ENCODE data around the gene TRIM8. TPM values are rescaled to one million over a fixed set of nuclear protein-coding genes. Genes with fewer than 3 reads are reported as not detected.

Gene TRIM8
- total RNA-seq, 2 donors from 2014 or later = 63.6 to 73.0 TPM

GRCh38 chr10:102620138-102620590, 24.1 kb upstream of the TRIM8 start:
- no peaks in the 10 kb centered on the region for H3K27me3 Mint-ChIP-seq
- no peak overlapping the region for H3K4me3 Mint-ChIP-seq
- H3K9me3 ChIP-seq (ENCODE audit: control insufficient read depth, low read length, poor library complexity, severe bottlenecking) = no peaks in the 10 kb centered on the region
- peak overlapping the region; percentile 71 for H3K27ac Mint-ChIP-seq
- H3K4me1 Mint-ChIP-seq = peaks cover 16% of the 10 kb centered on the region
- H3K36me3 Mint-ChIP-seq (ENCODE audit: low read depth) = no peaks in the 10 kb centered on the region
- ATAC-seq (no peak), DNase-seq (no peak)

GRCh38 chr10:102620591-102621442, 23.5 kb upstream of the TRIM8 start:
- H3K9me3 ChIP-seq (ENCODE audit: control insufficient read depth, low read length, poor library complexity, severe bottlenecking) = no peaks in the 10 kb centered on the region
- Mint-ChIP-seq H3K36me3 (ENCODE audit: low read depth) (no peaks in the 10 kb centered on the region), H3K27me3 (no peaks in the 10 kb centered on the region), H3K4me1 (peaks cover 15% of the 10 kb centered on the region), H3K4me3 (no peak overlapping the region), H3K27ac (peak overlapping the region; percentile 71)
- DNase-seq = no peak
- ATAC-seq = peak; percentile 21

GRCh38 chr10:102621443-102622325, 22.6 kb upstream of the TRIM8 start:
- peak overlapping the region; percentile 71 for H3K27ac Mint-ChIP-seq

GRCh38 chr10:102624094-102624493, 20.2 kb upstream of the TRIM8 start:
- ATAC-seq (no peak), DNase-seq (no peak)
- Mint-ChIP-seq H3K4me1 (peaks cover 15% of the 10 kb centered on the region), H3K4me3 (no peak overlapping the region), H3K27ac (no peak overlapping the region), H3K27me3 (no peaks in the 10 kb centered on the region), H3K36me3 (ENCODE audit: low read depth) (no peaks in the 10 kb centered on the region)
- no peaks in the 10 kb centered on the region for H3K9me3 ChIP-seq (ENCODE audit: control insufficient read depth, low read length, poor library complexity, severe bottlenecking)

More at GRCh38 chr10:102621443-102622325, 22.6 kb upstream of the TRIM8 start:
- H3K4me1 Mint-ChIP-seq = peaks cover 15% of the 10 kb centered on the region
- H3K9me3 ChIP-seq (ENCODE audit: control insufficient read depth, low read length, poor library complexity, severe bottlenecking) = no peaks in the 10 kb centered on the region
- H3K27me3 Mint-ChIP-seq = no peaks in the 10 kb centered on the region
- no peaks in the 10 kb centered on the region for H3K36me3 Mint-ChIP-seq (ENCODE audit: low read depth)
- no peak overlapping the region for H3K4me3 Mint-ChIP-seq
- no peak for DNase-seq
- peak; percentile 50 for ATAC-seq

GRCh38 chr10:102624751-102625645, 19.3 kb upstream of the TRIM8 start:
- H3K27ac Mint-ChIP-seq = no peak overlapping the region
- no peak for ATAC-seq

GRCh38 chr10:102626026-102626685, 18.1 kb upstream of the TRIM8 start:
- H3K27ac Mint-ChIP-seq = no peak overlapping the region
- H3K27me3 Mint-ChIP-seq = no peaks in the 10 kb centered on the region
- peaks cover 7% of the 10 kb centered on the region for H3K4me1 Mint-ChIP-seq
- no peaks in the 10 kb centered on the region for H3K9me3 ChIP-seq (ENCODE audit: control insufficient read depth, low read length, poor library complexity, severe bottlenecking)
- ATAC-seq (no peak), DNase-seq (no peak)
- peaks cover 2% of the 10 kb centered on the region for H3K36me3 Mint-ChIP-seq (ENCODE audit: low read depth)
- no peak overlapping the region for H3K4me3 Mint-ChIP-seq

More at GRCh38 chr10:102624751-102625645, 19.3 kb upstream of the TRIM8 start:
- DNase-seq = no peak
- no peak overlapping the region for H3K4me3 Mint-ChIP-seq
- H3K4me1 Mint-ChIP-seq = peaks cover 12% of the 10 kb centered on the region
- H3K27me3 Mint-ChIP-seq = no peaks in the 10 kb centered on the region
- H3K9me3 ChIP-seq (ENCODE audit: control insufficient read depth, low read length, poor library complexity, severe bottlenecking) = no peaks in the 10 kb centered on the region
- no peaks in the 10 kb centered on the region for H3K36me3 Mint-ChIP-seq (ENCODE audit: low read depth)

- Mint-ChIP-seq H3K27ac (peak overlapping the region; percentile 72), H3K4me1 (peaks cover 8% of the 10 kb centered on the region), H3K4me3 (no peak overlapping the region), H3K27me3 (no peaks in the 10 kb centered on the region), H3K36me3 (ENCODE audit: low read depth) (peaks cover 5% of the 10 kb centered on the region)
- no peak for ATAC-seq
- no peak for DNase-seq
- no peaks in the 10 kb centered on the region for H3K9me3 ChIP-seq (ENCODE audit: control insufficient read depth, low read length, poor library complexity, severe bottlenecking)
Measured at GRCh38 chr10:102627291-102627735, 17.0 kb upstream of the TRIM8 start.

GRCh38 chr10:102627736-102628293, 16.5 kb upstream of the TRIM8 start:
- DNase-seq (no peak), ATAC-seq (no peak)
- Mint-ChIP-seq H3K4me3 (no peak overlapping the region), H3K4me1 (peaks cover 13% of the 10 kb centered on the region), H3K36me3 (ENCODE audit: low read depth) (peaks cover 5% of the 10 kb centered on the region), H3K27ac (peak overlapping the region; percentile 72), H3K27me3 (no peaks in the 10 kb centered on the region)
- H3K9me3 ChIP-seq (ENCODE audit: control insufficient read depth, low read length, poor library complexity, severe bottlenecking) = no peaks in the 10 kb centered on the region

- H3K27me3 Mint-ChIP-seq = no peaks in the 10 kb centered on the region
- peaks cover 18% of the 10 kb centered on the region for H3K4me1 Mint-ChIP-seq
- H3K27ac Mint-ChIP-seq = peak overlapping the region; percentile 72
- no peak for DNase-seq
- ATAC-seq = no peak
- peaks cover 5% of the 10 kb centered on the region for H3K36me3 Mint-ChIP-seq (ENCODE audit: low read depth)
- no peaks in the 10 kb centered on the region for H3K9me3 ChIP-seq (ENCODE audit: control insufficient read depth, low read length, poor library complexity, severe bottlenecking)
- no peak overlapping the region for H3K4me3 Mint-ChIP-seq
Measured at GRCh38 chr10:102628451-102628911, 15.8 kb upstream of the TRIM8 start.

GRCh38 chr10:102629661-102630614, 14.3 kb upstream of the TRIM8 start:
- no peak overlapping the region for H3K4me3 Mint-ChIP-seq
- DNase-seq = no peak
- H3K36me3 Mint-ChIP-seq (ENCODE audit: low read depth) = peaks cover 5% of the 10 kb centered on the region
- H3K27ac Mint-ChIP-seq = no peak overlapping the region
- no peaks in the 10 kb centered on the region for H3K9me3 ChIP-seq (ENCODE audit: control insufficient read depth, low read length, poor library complexity, severe bottlenecking)
- H3K4me1 Mint-ChIP-seq = peaks cover 23% of the 10 kb centered on the region
- H3K27me3 Mint-ChIP-seq = no peaks in the 10 kb centered on the region
- ATAC-seq = no peak

GRCh38 chr10:102630663-102631062, 13.6 kb upstream of the TRIM8 start:
- no peak overlapping the region for H3K27ac Mint-ChIP-seq
- peaks cover 29% of the 10 kb centered on the region for H3K4me1 Mint-ChIP-seq
- no peak for ATAC-seq
- no peak overlapping the region for H3K4me3 Mint-ChIP-seq
- peaks cover 5% of the 10 kb centered on the region for H3K36me3 Mint-ChIP-seq (ENCODE audit: low read depth)
- H3K27me3 Mint-ChIP-seq = no peaks in the 10 kb centered on the region
- H3K9me3 ChIP-seq (ENCODE audit: control insufficient read depth, low read length, poor library complexity, severe bottlenecking) = no peaks in the 10 kb centered on the region
- DNase-seq = no peak

Data from T-helper 17 cell (primary cell).